Measurements from ENCODE around the gene COL3A1.

Gene COL3A1

GRCh38 chr2:188986839-188987238 is 12.7 kb downstream of the COL3A1 start:
- DNase-seq (ENCODE audit: low spot score in 2 of 2) = no peak
- H3K27ac Mint-ChIP-seq = no peak overlapping the region
- no peak for ATAC-seq
- H3K4me1 Mint-ChIP-seq = no peaks in the 10 kb centered on the region
- no peaks in the 10 kb centered on the region for H3K36me3 Mint-ChIP-seq
- no peaks in the 10 kb centered on the region for H3K9me3 Mint-ChIP-seq
- H3K4me3 Mint-ChIP-seq = no peak overlapping the region

- no peak for ATAC-seq
- Mint-ChIP-seq H3K4me3 (no peak overlapping the region), H3K9me3 (no peaks in the 10 kb centered on the region), H3K36me3 (no peaks in the 10 kb centered on the region), H3K27ac (no peak overlapping the region), H3K4me1 (no peaks in the 10 kb centered on the region)
- no peak for DNase-seq (ENCODE audit: low spot score in 2 of 2)
These were observed 19.1 kb downstream of the COL3A1 start for GRCh38 chr2:188993247-188993646.

- H3K9me3 Mint-ChIP-seq = no peaks in the 10 kb centered on the region
- H3K36me3 Mint-ChIP-seq = no peaks in the 10 kb centered on the region
- no peak overlapping the region for H3K4me3 Mint-ChIP-seq
- no peak overlapping the region for H3K27ac Mint-ChIP-seq
- no peaks in the 10 kb centered on the region for H3K4me1 Mint-ChIP-seq
- ATAC-seq (no peak), DNase-seq (ENCODE audit: low spot score in 2 of 2) (no peak)
These were observed 23.1 kb downstream of the COL3A1 start for GRCh38 chr2:188997263-188997662.

DNA sequence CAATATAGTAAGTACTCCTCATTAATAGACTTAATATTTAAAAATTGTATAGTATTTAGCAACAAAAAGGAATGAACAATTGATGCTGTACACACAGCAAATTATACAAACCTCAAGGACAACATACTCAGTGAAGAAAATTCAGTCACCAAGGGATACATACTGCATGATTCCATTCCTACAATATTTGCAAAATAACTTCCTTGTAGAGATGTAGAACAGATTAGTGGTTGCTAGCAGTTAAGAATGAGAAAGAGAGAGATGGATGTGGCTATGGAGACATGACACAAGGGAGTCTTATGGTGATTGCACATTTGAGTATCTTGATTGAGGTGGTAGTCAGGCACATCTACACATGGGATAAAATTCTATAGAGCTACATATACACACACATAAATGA is 26.0 kb downstream of the COL3A1 start:
- Mint-ChIP-seq H3K27ac (no peak overlapping the region), H3K36me3 (no peaks in the 10 kb centered on the region), H3K9me3 (no peaks in the 10 kb centered on the region), H3K4me3 (no peak overlapping the region), H3K4me1 (no peaks in the 10 kb centered on the region)
- ATAC-seq = no peak
- no peak for DNase-seq (ENCODE audit: low spot score in 2 of 2)

DNA sequence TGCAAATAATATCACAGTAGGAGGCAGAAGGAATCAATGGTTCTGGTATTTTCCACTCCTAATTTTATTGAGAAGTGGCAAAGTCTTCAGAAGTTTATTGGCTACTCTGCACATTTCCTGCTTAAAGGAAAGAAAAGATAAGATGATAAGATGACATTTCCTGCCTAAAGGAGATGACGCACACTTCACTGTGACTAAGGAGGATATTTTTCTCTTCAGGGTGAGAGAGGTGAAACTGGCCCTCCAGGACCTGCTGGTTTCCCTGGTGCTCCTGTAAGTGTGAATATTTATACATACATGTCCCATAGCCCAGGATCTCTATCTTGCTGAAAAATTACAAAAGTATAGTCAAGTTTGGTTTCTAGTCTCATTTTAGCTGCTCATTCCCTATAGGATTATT is 27.9 kb downstream of the COL3A1 start:
- ATAC-seq (no peak), DNase-seq (ENCODE audit: low spot score in 2 of 2) (no peak)
- H3K4me3 Mint-ChIP-seq = no peak overlapping the region
- no peaks in the 10 kb centered on the region for H3K36me3 Mint-ChIP-seq
- no peak overlapping the region for H3K27ac Mint-ChIP-seq
- H3K4me1 Mint-ChIP-seq = no peaks in the 10 kb centered on the region
- H3K9me3 Mint-ChIP-seq = no peaks in the 10 kb centered on the region

DNA sequence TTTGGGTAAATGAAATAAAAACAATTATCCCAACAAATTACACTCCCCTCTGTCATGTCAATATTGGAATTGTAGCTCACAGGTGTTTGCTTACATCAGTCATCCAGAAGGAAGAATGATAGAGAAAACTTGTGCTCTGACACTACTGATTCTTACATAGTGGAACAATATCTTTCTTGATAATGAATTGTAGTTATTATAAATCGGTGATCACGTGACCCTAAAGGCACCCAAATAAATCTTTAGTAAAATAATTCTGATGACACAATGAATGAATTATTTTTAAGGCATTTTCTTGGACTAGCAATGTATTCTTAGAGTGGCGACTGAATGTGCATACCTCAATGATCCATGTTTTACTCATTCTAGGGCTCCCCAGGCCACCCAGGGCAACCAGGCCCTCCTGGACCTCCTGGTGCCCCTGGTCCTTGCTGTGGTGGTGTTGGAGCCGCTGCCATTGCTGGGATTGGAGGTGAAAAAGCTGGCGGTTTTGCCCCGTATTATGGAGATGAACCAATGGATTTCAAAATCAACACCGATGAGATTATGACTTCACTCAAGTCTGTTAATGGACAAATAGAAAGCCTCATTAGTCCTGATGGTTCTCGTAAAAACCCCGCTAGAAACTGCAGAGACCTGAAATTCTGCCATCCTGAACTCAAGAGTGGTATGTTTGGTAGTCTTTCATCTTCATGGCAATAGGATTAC is 34.5 kb downstream of the COL3A1 start:
- DNase-seq (ENCODE audit: low spot score in 2 of 2) (no peak), ATAC-seq (no peak)
- H3K36me3 Mint-ChIP-seq = no peaks in the 10 kb centered on the region
- no peaks in the 10 kb centered on the region for H3K4me1 Mint-ChIP-seq
- H3K27ac Mint-ChIP-seq = no peak overlapping the region
- H3K4me3 Mint-ChIP-seq = no peak overlapping the region
- no peaks in the 10 kb centered on the region for H3K9me3 Mint-ChIP-seq

DNA sequence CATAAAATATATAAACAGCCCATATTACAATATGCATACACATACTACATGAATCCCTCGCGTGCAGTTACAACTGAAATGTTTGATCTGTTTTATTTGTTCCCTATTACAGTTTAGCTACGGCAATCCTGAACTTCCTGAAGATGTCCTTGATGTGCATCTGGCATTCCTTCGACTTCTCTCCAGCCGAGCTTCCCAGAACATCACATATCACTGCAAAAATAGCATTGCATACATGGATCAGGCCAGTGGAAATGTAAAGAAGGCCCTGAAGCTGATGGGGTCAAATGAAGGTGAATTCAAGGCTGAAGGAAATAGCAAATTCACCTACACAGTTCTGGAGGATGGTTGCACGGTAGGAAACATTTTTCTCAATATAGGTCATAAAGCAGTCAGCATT is 36.4 kb downstream of the COL3A1 start:
- DNase-seq (ENCODE audit: low spot score in 2 of 2) (no peak), ATAC-seq (no peak)
- Mint-ChIP-seq H3K36me3 (no peaks in the 10 kb centered on the region), H3K9me3 (no peaks in the 10 kb centered on the region), H3K4me3 (no peak overlapping the region), H3K4me1 (no peaks in the 10 kb centered on the region), H3K27ac (no peak overlapping the region)

DNA sequence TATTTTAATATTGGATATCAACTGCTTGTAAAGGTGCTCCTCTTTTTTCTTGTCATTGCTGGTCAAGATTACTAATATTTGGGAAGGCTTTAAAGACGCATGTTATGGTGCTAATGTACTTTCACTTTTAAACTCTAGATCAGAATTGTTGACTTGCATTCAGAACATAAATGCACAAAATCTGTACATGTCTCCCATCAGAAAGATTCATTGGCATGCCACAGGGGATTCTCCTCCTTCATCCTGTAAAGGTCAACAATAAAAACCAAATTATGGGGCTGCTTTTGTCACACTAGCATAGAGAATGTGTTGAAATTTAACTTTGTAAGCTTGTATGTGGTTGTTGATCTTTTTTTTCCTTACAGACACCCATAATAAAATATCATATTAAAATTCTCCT is 38.2 kb downstream of the COL3A1 start:
- Mint-ChIP-seq H3K4me3 (no peak overlapping the region), H3K36me3 (no peaks in the 10 kb centered on the region), H3K4me1 (no peaks in the 10 kb centered on the region), H3K9me3 (no peaks in the 10 kb centered on the region), H3K27ac (no peak overlapping the region)
- DNase-seq (ENCODE audit: low spot score in 2 of 2) = no peak
- ATAC-seq = no peak

DNA sequence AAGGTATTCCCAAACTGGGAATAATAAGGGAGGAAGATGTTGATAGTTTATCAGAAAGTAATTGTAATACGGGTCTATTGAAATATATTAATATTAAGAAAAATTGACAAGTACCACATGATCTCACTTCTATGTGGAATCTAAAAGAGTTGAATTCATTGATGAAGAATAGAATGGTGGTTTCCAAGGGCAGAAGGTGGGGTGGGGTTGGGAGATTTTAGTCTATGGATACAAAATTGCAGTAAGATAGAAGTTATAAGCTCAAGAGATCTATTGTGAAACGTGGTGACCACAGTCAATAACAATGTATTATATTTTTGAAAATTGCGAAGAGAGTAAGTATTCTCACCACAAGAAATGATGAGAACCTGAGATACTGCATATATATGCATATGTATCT is 38.9 kb downstream of the COL3A1 start:
- no peak overlapping the region for H3K4me3 Mint-ChIP-seq
- H3K36me3 Mint-ChIP-seq = no peaks in the 10 kb centered on the region
- DNase-seq (ENCODE audit: low spot score in 2 of 2) = no peak

GRCh38 chr2:189013671-189014448 is 39.7 kb downstream of the COL3A1 start:
- Mint-ChIP-seq H3K4me3 (no peak overlapping the region), H3K4me1 (no peaks in the 10 kb centered on the region), H3K36me3 (no peaks in the 10 kb centered on the region), H3K27ac (no peak overlapping the region), H3K9me3 (no peaks in the 10 kb centered on the region)
- DNase-seq (ENCODE audit: low spot score in 2 of 2) (no peak), ATAC-seq (no peak)

More for the DNA sequence above, 38.9 kb downstream of the COL3A1 start:
- no peak overlapping the region for H3K27ac Mint-ChIP-seq
- no peak for ATAC-seq
- no peaks in the 10 kb centered on the region for H3K9me3 Mint-ChIP-seq
- no peaks in the 10 kb centered on the region for H3K4me1 Mint-ChIP-seq

DNA sequence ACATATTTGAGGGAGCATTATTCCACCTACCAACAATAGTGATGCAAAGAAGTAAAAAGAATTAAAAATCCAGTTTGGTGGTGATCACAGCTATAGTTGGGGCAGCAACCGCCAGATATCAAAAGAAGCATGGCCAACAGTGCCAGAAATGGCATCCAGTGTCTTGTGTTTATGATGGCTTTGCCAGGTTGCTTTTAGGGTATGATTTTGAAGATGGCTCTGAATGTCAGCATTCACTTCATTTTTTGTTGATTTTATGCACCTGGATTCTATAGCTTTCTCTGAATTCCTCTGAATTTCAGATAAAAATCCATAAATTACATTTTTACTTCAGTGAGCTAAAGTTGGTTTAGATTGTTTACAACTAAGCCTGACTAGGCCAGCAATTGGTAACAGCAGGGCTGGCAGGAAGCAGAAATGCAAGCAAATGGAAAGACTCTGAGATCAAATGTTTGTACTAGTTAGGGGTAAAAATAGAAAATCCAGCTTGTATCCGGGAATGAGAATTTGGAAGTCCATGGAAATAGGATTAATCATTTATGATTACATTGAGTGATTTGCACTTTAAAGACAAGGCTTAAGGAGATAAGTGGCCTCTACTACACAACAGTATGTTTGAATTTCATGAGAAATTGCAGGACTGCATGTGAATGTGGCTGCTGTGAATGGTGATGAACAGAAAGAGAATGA is 40.4 kb downstream of the COL3A1 start:
- DNase-seq (ENCODE audit: low spot score in 2 of 2) = no peak

DNA sequence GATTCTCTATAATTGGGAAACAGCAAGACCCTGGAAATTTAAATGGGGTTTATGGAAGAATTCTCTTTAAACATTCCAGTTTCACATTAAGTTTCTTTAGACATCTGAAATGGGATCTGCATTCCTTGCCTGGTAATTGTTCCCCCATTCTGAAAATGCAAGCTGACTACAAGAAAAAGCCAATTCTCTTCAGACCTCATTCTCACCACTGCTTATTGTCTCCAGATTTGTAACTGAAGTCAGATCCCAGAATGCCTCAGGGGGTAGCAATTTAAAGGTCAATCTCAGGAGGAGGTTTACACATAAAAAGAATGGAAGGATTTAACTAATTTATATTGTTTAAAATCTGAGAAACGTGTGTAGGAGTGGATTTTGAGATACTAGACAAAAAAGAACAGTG is 41.2 kb downstream of the COL3A1 start:
- H3K36me3 Mint-ChIP-seq = no peaks in the 10 kb centered on the region
- peaks cover 3% of the 10 kb centered on the region for H3K9me3 Mint-ChIP-seq
- no peak overlapping the region for H3K27ac Mint-ChIP-seq
- no peaks in the 10 kb centered on the region for H3K4me1 Mint-ChIP-seq
- no peak for ATAC-seq
- H3K4me3 Mint-ChIP-seq = no peak overlapping the region
- DNase-seq (ENCODE audit: low spot score in 2 of 2) = no peak

More for the DNA sequence above, 40.4 kb downstream of the COL3A1 start:
- H3K9me3 Mint-ChIP-seq = no peaks in the 10 kb centered on the region
- H3K4me3 Mint-ChIP-seq = no peak overlapping the region
- no peaks in the 10 kb centered on the region for H3K36me3 Mint-ChIP-seq
- no peak for ATAC-seq
- no peak overlapping the region for H3K27ac Mint-ChIP-seq
- H3K4me1 Mint-ChIP-seq = no peaks in the 10 kb centered on the region

GRCh38 chr2:189016311-189016861 is 42.2 kb downstream of the COL3A1 start:
- H3K4me3 Mint-ChIP-seq = no peak overlapping the region
- no peaks in the 10 kb centered on the region for H3K4me1 Mint-ChIP-seq
- no peaks in the 10 kb centered on the region for H3K36me3 Mint-ChIP-seq
- DNase-seq (ENCODE audit: low spot score in 2 of 2) = no peak
- H3K9me3 Mint-ChIP-seq = peaks cover 3% of the 10 kb centered on the region
- no peak overlapping the region for H3K27ac Mint-ChIP-seq
- no peak for ATAC-seq

GRCh38 chr2:189018631-189019030 is 44.5 kb downstream of the COL3A1 start:
- Mint-ChIP-seq H3K4me3 (no peak overlapping the region), H3K4me1 (no peaks in the 10 kb centered on the region), H3K9me3 (peaks cover 3% of the 10 kb centered on the region), H3K36me3 (no peaks in the 10 kb centered on the region), H3K27ac (no peak overlapping the region)
- ATAC-seq (no peak), DNase-seq (ENCODE audit: low spot score in 2 of 2) (no peak)

DNA sequence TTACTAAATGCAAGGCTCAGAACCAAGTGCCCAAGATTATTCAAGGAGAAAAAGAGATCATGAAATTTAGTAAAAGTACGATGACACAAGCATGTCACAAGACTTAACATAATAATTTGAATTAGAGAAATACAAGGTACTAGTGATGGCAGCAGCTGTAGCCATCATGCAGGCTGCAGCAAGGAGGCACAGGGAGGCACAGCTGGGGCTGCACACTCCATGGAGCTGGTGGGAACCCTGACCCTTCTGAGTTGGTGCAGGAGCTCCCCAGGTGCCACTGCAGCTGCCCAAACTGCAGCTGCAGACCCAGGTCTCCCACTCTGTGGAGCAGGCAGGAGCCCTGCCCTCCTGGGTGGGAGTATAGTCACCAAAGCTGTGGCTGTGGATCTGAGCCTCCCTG is 46.0 kb downstream of the COL3A1 start:
- Mint-ChIP-seq H3K9me3 (peaks cover 3% of the 10 kb centered on the region), H3K4me3 (no peak overlapping the region), H3K36me3 (no peaks in the 10 kb centered on the region), H3K4me1 (no peaks in the 10 kb centered on the region), H3K27ac (no peak overlapping the region)
- no peak for DNase-seq (ENCODE audit: low spot score in 2 of 2)
- ATAC-seq = peak; percentile 35

All from stimulated activated effector memory CD8-positive, alpha-beta T cell treated with anti-CD3 and anti-CD28 coated beads, Interleukin-12 subunit alpha, Interleukin-12 subunit beta, amount 100 ng/mL, for 72 hours (primary cell).